BJ (cell line): Measurements from ENCODE around the gene SOX21. TPM values are rescaled to one million over a fixed set of nuclear protein-coding genes. Genes with fewer than 3 reads are reported as not detected.

Source experiments
- CTCF ChIA-PET: fragments of 350-600 bp; formaldehyde crosslinking; extraction: SDS; loops from one replicate; lab custom pipeline; 2021; ENCODE audit warnings: antibody characterized with exemption, inconsistent platforms; lab: Yijun Ruan, JAX
- POLR2A ChIA-PET: fragments of 300-600 bp; sonication (Branson Sonifier 250); formaldehyde crosslinking; extraction: SDS; loops from one replicate; lab custom pipeline; 2021; ENCODE audit warnings: antibody characterized with exemption; lab: Charles Lee
- DNase-seq: peaks from one replicate; pipeline ENCODE4 v3.0.0-alpha.2; 2011; ENCODE audit warnings: low read depth
- H3K27me3 ChIP-seq: 2 replicates; pipeline ENCODE4 v1.6.0; 2011; ENCODE audit warnings: low read length; ENCODE audit not compliant: control insufficient read depth, insufficient read depth
- H3K36me3 ChIP-seq: 2 replicates; pipeline ENCODE4 v1.5.1; 2011; ENCODE audit warnings: low read length; ENCODE audit not compliant: control insufficient read depth, insufficient read depth
- H3K4me3 ChIP-seq: 2 replicates; pipeline ENCODE4 v1.5.1; 2011; ENCODE audit warnings: low read depth, mild to moderate bottlenecking, control low read depth, low read length
- CTCF ChIP-seq: IDR thresholded peaks from 2 replicates; pipeline ENCODE4 v1.5.1; 2011; ENCODE audit warnings: low read depth, mild to moderate bottlenecking, control low read depth, inconsistent platforms, low read length, moderate library complexity; ENCODE audit not compliant: insufficient read depth
- polyA minus RNA-seq: library from RNA; depleted of rRNA, polyadenylated mRNA; stranded (reverse); fragments of >200 nt; gene quantifications from 2 replicates; pipeline ENCODE4 v1.2.3, GENCODE V29; 2011; rRNA and poly(A)+ RNA removed
- polyA plus RNA-seq: library from polyadenylated mRNA; depleted of rRNA; stranded (reverse); fragments of >200 nt; gene quantifications from 2 replicates; pipeline ENCODE4 v1.2.3, GENCODE V29; 2011; rRNA removed

The SOX21 gene
- polyA plus RNA-seq (not detected in 2 replicates), polyA minus RNA-seq (not detected in 2 replicates)

GRCh38 chr13:94712287-94712811 lies at the start of gene SOX21:
Gene SOX21, minus strand, starts transcription at chr13:94712545. Its CDS starts 496 bp downstream, at chr13:94712049.
- CTCF ChIA-PET: no interaction called here
- no peak for TF ChIP-seq CTCF
- no peak for DNase-seq
- Histone ChIP-seq H3K4me3 (no peak within 1 kb of the TSS), H3K36me3 (no peaks in the 10 kb centered on the region), H3K27me3 (peaks cover 37% of the 10 kb centered on the region)
- POLR2A ChIA-PET: no interaction called here

GRCh38 chr13:94761407-94761806 lies 49.1 kb upstream of the SOX21 start:
- CTCF ChIA-PET: no interaction called here

GRCh38 chr13:94759120-94759728 lies 46.9 kb upstream of the SOX21 start:
- POLR2A ChIA-PET: no interaction called here
- no peak for DNase-seq
- no peaks in the 10 kb centered on the region for H3K36me3 ChIP-seq
- no peak for TF ChIP-seq CTCF
- H3K27me3 ChIP-seq: no peaks in the 10 kb centered on the region
- CTCF ChIA-PET: no interaction called here
- H3K4me3 ChIP-seq: no peak overlapping the region

More at GRCh38 chr13:94761407-94761806, 49.1 kb upstream of the SOX21 start:
- H3K36me3 ChIP-seq: no peaks in the 10 kb centered on the region
- no peaks in the 10 kb centered on the region for H3K27me3 ChIP-seq
- POLR2A ChIA-PET: no interaction called here
- no peak for DNase-seq
- H3K4me3 ChIP-seq: no peak overlapping the region
- no peak for TF ChIP-seq CTCF

- H3K36me3 ChIP-seq: no peaks in the 10 kb centered on the region
- no peaks in the 10 kb centered on the region for H3K27me3 ChIP-seq
- POLR2A ChIA-PET: no interaction called here
- CTCF ChIA-PET: no interaction called here
- DNase-seq: no peak
- TF ChIP-seq CTCF: no peak
- H3K4me3 ChIP-seq: no peak overlapping the region
Observed at GRCh38 chr13:94758436-94758960, 46.2 kb upstream of the SOX21 start.

- POLR2A ChIA-PET: no interaction called here
- no peaks in the 10 kb centered on the region for H3K27me3 ChIP-seq
- no peak overlapping the region for H3K4me3 ChIP-seq
- TF ChIP-seq CTCF: no peak
- no peak for DNase-seq
- no peaks in the 10 kb centered on the region for H3K36me3 ChIP-seq
- CTCF ChIA-PET: no interaction called here
Observed at GRCh38 chr13:94753327-94753726, 41.0 kb upstream of the SOX21 start.
